ENCODE results near the gene PKIG. TPM values are rescaled to one million over a fixed set of nuclear protein-coding genes. Genes with fewer than 3 reads are reported as not detected.

The PKIG gene
- polyA plus RNA-seq, 1 donor from 2014 or later: 174 TPM

DNA sequence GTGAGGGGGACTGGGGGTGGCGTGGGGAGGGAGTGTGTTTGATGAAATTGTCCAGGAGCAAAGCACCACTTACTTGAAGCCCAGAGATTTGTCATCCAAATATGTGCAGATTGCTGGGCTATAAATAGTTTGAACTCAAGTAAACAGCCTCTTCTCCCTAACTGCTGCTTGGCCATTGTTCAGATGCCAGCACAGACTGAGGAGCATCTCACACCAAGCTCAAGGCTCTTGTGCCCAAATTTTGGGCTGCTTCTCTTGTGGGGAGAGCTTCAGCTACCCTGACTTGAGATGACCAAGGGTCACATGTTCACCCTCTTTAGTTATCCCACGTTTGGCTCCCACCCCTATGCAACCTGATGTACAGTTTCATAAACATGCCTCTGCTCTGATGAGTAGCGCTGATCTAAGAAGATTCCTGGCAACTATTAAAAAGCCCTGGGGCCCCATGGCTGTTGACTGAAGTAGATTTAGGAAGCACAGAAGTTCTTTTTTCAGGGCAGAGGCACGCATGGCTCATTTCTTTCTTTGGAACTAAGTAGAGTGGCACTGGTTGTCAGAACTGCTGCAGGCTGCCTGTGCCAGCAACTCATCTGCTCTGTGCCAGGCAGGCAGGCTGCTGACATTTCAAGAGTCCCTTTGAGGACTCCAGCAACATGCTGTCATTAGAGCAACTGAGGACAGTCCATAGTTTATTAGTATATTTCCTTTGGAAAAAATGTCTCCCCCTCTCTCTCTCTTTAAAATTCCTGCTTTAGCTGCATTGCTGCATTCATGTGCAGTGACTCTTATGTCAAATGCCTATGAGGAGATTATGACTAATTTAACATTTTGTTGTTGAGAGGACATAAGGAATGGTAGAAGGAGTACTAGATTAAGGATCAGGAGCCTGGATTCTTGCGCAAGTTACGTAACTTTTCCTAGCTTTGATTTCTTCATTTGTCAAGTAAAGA lies 9.6 kb upstream of the PKIG start:
- Histone ChIP-seq H2AFZ (ENCODE audit: low read depth, low read length) (no peak overlapping the region), H3K4me3 (ENCODE audit: low read length) (no peak overlapping the region), H3K27me3 (ENCODE audit: insufficient read depth, low read depth, low read length) (no peaks in the 10 kb centered on the region), H3K9ac (ENCODE audit: low read length) (no peak overlapping the region), H4K20me1 (ENCODE audit: insufficient read depth) (no peaks in the 10 kb centered on the region), H3K27ac (ENCODE audit: low read length) (no peak overlapping the region), H3K9me2 (ENCODE audit: insufficient read depth, low read length) (no peaks in the 10 kb centered on the region), H3K4me2 (ENCODE audit: low read length) (no peak overlapping the region), H3K36me3 (ENCODE audit: insufficient read depth, low read length) (no peaks in the 10 kb centered on the region), H3K79me2 (replicated peaks; ENCODE audit: insufficient read depth, low read length) (peaks cover 10% of the 10 kb centered on the region), H3F3A (ENCODE audit: insufficient read depth, low read length, poor library complexity, severe bottlenecking) (no peaks in the 10 kb centered on the region), H3K9me3 (ENCODE audit: low read length) (no peaks in the 10 kb centered on the region)
- TF ChIP-seq, protein P1, sequence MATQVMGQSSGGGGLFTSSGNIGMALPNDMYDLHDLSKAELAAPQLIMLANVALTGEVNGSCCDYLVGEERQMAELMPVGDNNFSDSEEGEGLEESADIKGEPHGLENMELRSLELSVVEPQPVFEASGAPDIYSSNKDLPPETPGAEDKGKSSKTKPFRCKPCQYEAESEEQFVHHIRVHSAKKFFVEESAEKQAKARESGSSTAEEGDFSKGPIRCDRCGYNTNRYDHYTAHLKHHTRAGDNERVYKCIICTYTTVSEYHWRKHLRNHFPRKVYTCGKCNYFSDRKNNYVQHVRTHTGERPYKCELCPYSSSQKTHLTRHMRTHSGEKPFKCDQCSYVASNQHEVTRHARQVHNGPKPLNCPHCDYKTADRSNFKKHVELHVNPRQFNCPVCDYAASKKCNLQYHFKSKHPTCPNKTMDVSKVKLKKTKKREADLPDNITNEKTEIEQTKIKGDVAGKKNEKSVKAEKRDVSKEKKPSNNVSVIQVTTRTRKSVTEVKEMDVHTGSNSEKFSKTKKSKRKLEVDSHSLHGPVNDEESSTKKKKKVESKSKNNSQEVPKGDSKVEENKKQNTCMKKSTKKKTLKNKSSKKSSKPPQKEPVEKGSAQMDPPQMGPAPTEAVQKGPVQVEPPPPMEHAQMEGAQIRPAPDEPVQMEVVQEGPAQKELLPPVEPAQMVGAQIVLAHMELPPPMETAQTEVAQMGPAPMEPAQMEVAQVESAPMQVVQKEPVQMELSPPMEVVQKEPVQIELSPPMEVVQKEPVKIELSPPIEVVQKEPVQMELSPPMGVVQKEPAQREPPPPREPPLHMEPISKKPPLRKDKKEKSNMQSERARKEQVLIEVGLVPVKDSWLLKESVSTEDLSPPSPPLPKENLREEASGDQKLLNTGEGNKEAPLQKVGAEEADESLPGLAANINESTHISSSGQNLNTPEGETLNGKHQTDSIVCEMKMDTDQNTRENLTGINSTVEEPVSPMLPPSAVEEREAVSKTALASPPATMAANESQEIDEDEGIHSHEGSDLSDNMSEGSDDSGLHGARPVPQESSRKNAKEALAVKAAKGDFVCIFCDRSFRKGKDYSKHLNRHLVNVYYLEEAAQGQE (IDR thresholded peaks at IDR 0.05; ENCODE audit: borderline replicate concordance): no peak
- TF ChIP-seq MXI1 (conservative IDR thresholded peaks at IDR 0.05; ENCODE audit: poor library complexity, severe bottlenecking) (no peak), SMC3 (conservative IDR thresholded peaks at IDR 0.05; ENCODE audit: poor library complexity) (no peak), POLR2AphosphoS5 (IDR thresholded peaks at IDR 0.05) (no peak), EZH2 (IDR thresholded peaks at IDR 0.05; ENCODE audit: borderline replicate concordance, insufficient read depth, low read length, poor library complexity, severe bottlenecking) (no peak), RAD21 (conservative IDR thresholded peaks at IDR 0.05) (no peak), EP300 (conservative IDR thresholded peaks at IDR 0.05; ENCODE audit: poor library complexity, severe bottlenecking) (no peak), TAF1 (IDR thresholded peaks at IDR 0.05; ENCODE audit: low read depth) (no peak)
- TF ChIP-seq, protein P2, sequence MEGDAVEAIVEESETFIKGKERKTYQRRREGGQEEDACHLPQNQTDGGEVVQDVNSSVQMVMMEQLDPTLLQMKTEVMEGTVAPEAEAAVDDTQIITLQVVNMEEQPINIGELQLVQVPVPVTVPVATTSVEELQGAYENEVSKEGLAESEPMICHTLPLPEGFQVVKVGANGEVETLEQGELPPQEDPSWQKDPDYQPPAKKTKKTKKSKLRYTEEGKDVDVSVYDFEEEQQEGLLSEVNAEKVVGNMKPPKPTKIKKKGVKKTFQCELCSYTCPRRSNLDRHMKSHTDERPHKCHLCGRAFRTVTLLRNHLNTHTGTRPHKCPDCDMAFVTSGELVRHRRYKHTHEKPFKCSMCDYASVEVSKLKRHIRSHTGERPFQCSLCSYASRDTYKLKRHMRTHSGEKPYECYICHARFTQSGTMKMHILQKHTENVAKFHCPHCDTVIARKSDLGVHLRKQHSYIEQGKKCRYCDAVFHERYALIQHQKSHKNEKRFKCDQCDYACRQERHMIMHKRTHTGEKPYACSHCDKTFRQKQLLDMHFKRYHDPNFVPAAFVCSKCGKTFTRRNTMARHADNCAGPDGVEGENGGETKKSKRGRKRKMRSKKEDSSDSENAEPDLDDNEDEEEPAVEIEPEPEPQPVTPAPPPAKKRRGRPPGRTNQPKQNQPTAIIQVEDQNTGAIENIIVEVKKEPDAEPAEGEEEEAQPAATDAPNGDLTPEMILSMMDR (IDR thresholded peaks at IDR 0.05; ENCODE audit: poor library complexity, severe bottlenecking): no peak

DNA sequence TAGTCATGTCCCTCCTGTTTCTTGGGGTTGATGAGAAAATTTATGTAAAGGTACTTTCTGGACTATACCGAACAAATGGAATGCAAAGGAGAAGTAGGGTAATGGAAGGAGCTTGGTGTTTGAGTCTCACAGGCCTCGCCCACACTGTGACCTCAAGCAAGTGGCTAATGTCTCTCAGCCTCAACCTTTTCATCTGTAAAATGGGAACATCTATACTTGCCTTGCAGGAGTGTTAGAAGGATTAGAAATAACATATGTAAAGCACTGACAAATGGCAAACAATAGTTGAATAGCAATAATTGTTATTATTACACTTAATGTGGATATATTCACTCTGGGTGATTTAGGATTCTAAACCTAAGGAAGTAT lies 8.9 kb upstream of the PKIG start:
- TF ChIP-seq MXI1 (conservative IDR thresholded peaks at IDR 0.05; ENCODE audit: poor library complexity, severe bottlenecking): no peak
- Histone ChIP-seq H3K4me2 (ENCODE audit: low read length) (no peak overlapping the region), H4K20me1 (ENCODE audit: insufficient read depth) (no peaks in the 10 kb centered on the region), H3K9ac (ENCODE audit: low read length) (no peak overlapping the region), H3F3A (ENCODE audit: insufficient read depth, low read length, poor library complexity, severe bottlenecking) (no peaks in the 10 kb centered on the region), H2AFZ (ENCODE audit: low read depth, low read length) (no peak overlapping the region), H3K36me3 (ENCODE audit: insufficient read depth, low read length) (no peaks in the 10 kb centered on the region), H3K9me3 (ENCODE audit: low read length) (no peaks in the 10 kb centered on the region), H3K27ac (ENCODE audit: low read length) (no peak overlapping the region), H3K4me3 (ENCODE audit: low read length) (no peak overlapping the region), H3K9me2 (ENCODE audit: insufficient read depth, low read length) (no peaks in the 10 kb centered on the region), H3K27me3 (ENCODE audit: insufficient read depth, low read depth, low read length) (no peaks in the 10 kb centered on the region), H3K79me2 (replicated peaks; ENCODE audit: insufficient read depth, low read length) (peaks cover 10% of the 10 kb centered on the region)

All from neural cell (in vitro differentiated cells).